Astrocyte of the spinal cord (primary cell): ENCODE measurements around the gene NUFIP1.

Source experiments
- DNase-seq: peaks from one replicate; pipeline ENCODE4 v3.0.0; 2011; ENCODE audit warnings: low read depth, low spot score
- H3K4me3 ChIP-seq: 2 replicates; pipeline ENCODE4 v1.5.1; 2011; ENCODE audit warnings: low read depth, mild to moderate bottlenecking, low read length, moderate library complexity
- CTCF ChIP-seq: IDR thresholded peaks from 2 replicates; pipeline ENCODE4 v1.5.1; 2012; ENCODE audit warnings: low read depth, mild to moderate bottlenecking, low read length, inconsistent platforms
- in situ Hi-C: cut with HindIII; loops from 2 replicates; pipeline ENCODE4 v1.10.0; 2017; ENCODE audit warnings: low sequenced_read_pairs

The NUFIP1 gene

DNA sequence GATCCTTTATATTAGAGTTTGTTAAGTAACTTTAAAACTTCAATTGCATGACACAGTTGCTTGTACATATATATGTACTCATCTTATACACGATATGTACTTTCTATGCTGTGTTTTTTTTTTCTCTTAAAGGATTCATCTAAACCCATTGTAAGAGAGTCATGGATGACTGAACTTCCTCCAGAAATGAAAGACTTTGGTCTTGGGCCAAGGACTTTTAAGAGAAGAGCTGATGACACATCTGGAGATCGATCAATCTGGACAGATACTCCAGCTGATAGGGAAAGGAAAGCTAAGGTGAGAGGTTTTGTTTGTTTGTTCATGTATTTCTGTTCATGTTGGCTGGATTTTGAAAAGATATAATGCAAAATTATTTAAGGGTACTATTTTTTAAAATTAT is 26.0 kb upstream of the NUFIP1 start:
- in situ Hi-C loops = no loop called here
- DNase-seq = peak; percentile 18
- H3K4me3 ChIP-seq = no peak overlapping the region
- no peak for TF ChIP-seq CTCF

- in situ Hi-C loops = no loop called here
- TF ChIP-seq CTCF = no peak
- no peak for DNase-seq
Observed at GRCh38 chr13:45011198-45011597, 21.9 kb upstream of the NUFIP1 start.

DNA sequence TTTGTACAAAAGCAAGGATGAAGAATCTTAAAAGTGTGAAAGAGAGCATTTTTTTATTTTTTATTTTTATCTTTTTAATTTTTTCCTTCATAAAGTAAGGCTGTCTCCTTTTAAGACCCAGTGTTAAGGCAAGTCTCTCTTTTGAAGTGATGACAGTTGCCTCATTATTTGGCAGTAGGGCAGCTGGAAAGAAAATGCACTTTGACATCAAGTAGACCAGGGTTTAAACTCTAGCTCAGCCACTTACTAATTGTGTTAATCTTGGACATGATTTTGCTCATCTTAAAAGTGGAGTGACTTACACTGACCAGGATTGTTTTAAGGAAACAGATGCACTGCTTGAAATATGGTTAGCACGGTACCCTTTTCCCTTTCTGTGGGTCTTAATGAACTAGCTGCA is 18.6 kb upstream of the NUFIP1 start:
- in situ Hi-C loops = no loop called here
- no peak for DNase-seq
- H3K4me3 ChIP-seq = no peak overlapping the region
- no peak for TF ChIP-seq CTCF

More at GRCh38 chr13:45011198-45011597, 21.9 kb upstream of the NUFIP1 start:
- H3K4me3 ChIP-seq = no peak overlapping the region

GRCh38 chr13:45007225-45007624 is 18.0 kb upstream of the NUFIP1 start:
- H3K4me3 ChIP-seq = no peak overlapping the region
- DNase-seq = no peak
- TF ChIP-seq CTCF = no peak
- in situ Hi-C loops = no loop called here

- no peak for DNase-seq
- H3K4me3 ChIP-seq = no peak overlapping the region
- no peak for TF ChIP-seq CTCF
- in situ Hi-C loops = no loop called here
Observed at GRCh38 chr13:45004096-45004495, 14.8 kb upstream of the NUFIP1 start.

GRCh38 chr13:45003417-45003816 is 14.1 kb upstream of the NUFIP1 start:
- in situ Hi-C loops = no loop called here
- no peak overlapping the region for H3K4me3 ChIP-seq
- DNase-seq = no peak
- TF ChIP-seq CTCF = no peak

GRCh38 chr13:44989941-44990340 is 670 bp upstream of the NUFIP1 start:
- no peak for DNase-seq
- in situ Hi-C loops = no loop called here
- H3K4me3 ChIP-seq = peak overlapping the region; percentile 87
- TF ChIP-seq CTCF = no peak
